IMR-90 (cell line): ENCODE data around the gene BCHE. TPM values are rescaled to one million over a fixed set of nuclear protein-coding genes. Genes with fewer than 3 reads are reported as not detected.

Source experiments
- ATAC-seq: fragments of 200-7000 bp; cut with Tn5 transposase; 2 replicates; pipeline ENCODE4 v1.9.1; 2020; ENCODE audit warnings: low read depth, mild to moderate bottlenecking, moderate library complexity
- BruUV-seq: library from RNA; stranded (reverse); fragments of 400-500 nt; replicated peaks from 2 replicates; lab custom pipeline; 2021; lab: Mats Ljungman, UMichigan
- CTCF ChIA-PET: fragments of 300-600 bp; formaldehyde crosslinking; extraction: SDS; loops from one replicate; lab custom pipeline; 2021; ENCODE audit warnings: antibody characterized with exemption; lab: Yijun Ruan, JAX
- POLR2A ChIA-PET: fragments of 300-600 bp; sonication (Branson Sonifier 250); formaldehyde crosslinking; loops from one replicate; lab custom pipeline; 2022; ENCODE audit warnings: antibody characterized with exemption; ENCODE audit not compliant: unreplicated experiment; lab: Charles Lee
- DNase-seq: peaks from one replicate; pipeline ENCODE4 v3.0.0; 2013
- H2AFZ ChIP-seq: replicated peaks from 2 replicates; pipeline ENCODE3; 2013; ENCODE audit warnings: low read length, mild to moderate bottlenecking; ENCODE audit not compliant: poor library complexity
- H2AK5ac ChIP-seq: 2 replicates; pipeline ENCODE4 v1.6.1; 2013; ENCODE audit warnings: low read depth, low read length, inconsistent platforms
- H2AK9ac ChIP-seq: replicated peaks from 2 replicates; pipeline ENCODE3; 2013; ENCODE audit warnings: mild to moderate bottlenecking, low read depth, low read length, moderate library complexity; ENCODE audit not compliant: poor library complexity
- H2BK120ac ChIP-seq: 2 replicates; pipeline ENCODE4 v1.6.1; 2013; ENCODE audit warnings: low read depth, low read length, inconsistent platforms
- H2BK15ac ChIP-seq: 3 replicates; pipeline ENCODE4 v1.6.1; 2013; ENCODE audit warnings: low read depth, low read length, inconsistent platforms
- H2BK20ac ChIP-seq: 2 replicates; pipeline ENCODE4 v1.6.1; 2013; ENCODE audit warnings: low read depth, mild to moderate bottlenecking, inconsistent platforms, low read length, moderate library complexity
- H2BK5ac ChIP-seq: 2 replicates; pipeline ENCODE4 v1.6.1; 2013; ENCODE audit warnings: mild to moderate bottlenecking, low read depth, low read length, inconsistent platforms; ENCODE audit not compliant: poor library complexity, severe bottlenecking
- H3K14ac ChIP-seq: replicated peaks from 2 replicates; pipeline ENCODE4 v1.6.1; 2013; ENCODE audit warnings: low read depth, low read length, inconsistent platforms
- H3K18ac ChIP-seq: 2 replicates; pipeline ENCODE4 v1.6.1; 2013; ENCODE audit warnings: low read depth, low read length, control low read depth
- H3K23ac ChIP-seq: 2 replicates; pipeline ENCODE4 v1.6.1; 2013; ENCODE audit warnings: low read depth, low read length, inconsistent platforms
- H3K27ac ChIP-seq: 2 replicates; pipeline ENCODE4 v1.5.1; 2013; ENCODE audit warnings: mild to moderate bottlenecking, control low read depth, low read length; ENCODE audit not compliant: insufficient read depth
- H3K27me3 ChIP-seq: 2 replicates; pipeline ENCODE4 v1.6.1; 2013; ENCODE audit warnings: low read length; ENCODE audit not compliant: control insufficient read depth, insufficient read depth
- H3K36me3 ChIP-seq: 2 replicates; pipeline ENCODE4 v1.6.1; 2013; ENCODE audit warnings: low read length, mixed read lengths; ENCODE audit not compliant: control insufficient read depth, insufficient read depth
- H3K4ac ChIP-seq: 2 replicates; pipeline ENCODE4 v1.6.1; 2013; ENCODE audit warnings: low read depth, low read length, inconsistent platforms
- H3K4me1 ChIP-seq: 2 replicates; pipeline ENCODE4 v1.6.1; 2013; ENCODE audit warnings: low read length, mixed read lengths; ENCODE audit not compliant: control insufficient read depth, insufficient read depth
- H3K4me2 ChIP-seq: 2 replicates; pipeline ENCODE4 v1.6.1; 2013; ENCODE audit warnings: low read depth, mild to moderate bottlenecking, control low read depth, low read length, moderate library complexity
- H3K4me3 ChIP-seq: 2 replicates; pipeline ENCODE4 v1.5.1; 2013; ENCODE audit warnings: low read depth, mild to moderate bottlenecking, control low read depth, low read length, moderate library complexity; ENCODE audit not compliant: insufficient read depth
- H3K56ac ChIP-seq: 2 replicates; pipeline ENCODE4 v1.6.1; 2013; ENCODE audit warnings: low read length, inconsistent platforms; ENCODE audit not compliant: insufficient read depth; ENCODE audit errors: extremely low read depth
- H3K79me1 ChIP-seq, 2 experiments: 2 replicates each; pipeline ENCODE4 v1.6.1; 2013; ENCODE audit warnings: low read length in 2 of 2, inconsistent platforms in 1 of 2, low read depth in 1 of 2
- H3K9ac ChIP-seq: 2 replicates; pipeline ENCODE4 v1.6.1; 2013; ENCODE audit warnings: low read depth, low read length, control low read depth
- H3K9me1 ChIP-seq: 2 replicates; pipeline ENCODE4 v1.6.1; 2013; ENCODE audit warnings: low read length, inconsistent platforms; ENCODE audit not compliant: insufficient read depth
- H3K9me3 ChIP-seq: 2 replicates; pipeline ENCODE4 v1.6.1; 2013; ENCODE audit warnings: low read length; ENCODE audit not compliant: control insufficient read depth, insufficient read depth
- H4K20me1 ChIP-seq: 2 replicates; pipeline ENCODE4 v1.6.1; 2013; ENCODE audit warnings: low read length, inconsistent platforms; ENCODE audit not compliant: insufficient read depth
- H4K5ac ChIP-seq: 2 replicates; pipeline ENCODE4 v1.6.1; 2013; ENCODE audit warnings: mild to moderate bottlenecking, low read depth, low read length, control low read depth
- H4K8ac ChIP-seq, 2 experiments: 2 replicates each; pipeline ENCODE4 v1.6.1; 2013; ENCODE audit warnings: low read depth in 2 of 2, low read length in 2 of 2, control low read depth in 1 of 2, inconsistent platforms in 1 of 2
- H4K91ac ChIP-seq: 2 replicates; pipeline ENCODE4 v1.6.1; 2013; ENCODE audit warnings: low read depth, low read length, inconsistent platforms; ENCODE audit not compliant: insufficient read depth
- BHLHE40 ChIP-seq: fragments of 150-350 bp; IDR thresholded peaks from 2 replicates; pipeline ENCODE4 v1.6.1; 2016; ENCODE audit warnings: mild to moderate bottlenecking, low read depth, low read length
- CHD1 ChIP-seq: IDR thresholded peaks from 2 replicates; pipeline ENCODE4 v1.6.1; 2012; ENCODE audit warnings: low read depth, low read length, improper control_type of control experiment
- CTCF ChIP-seq: conservative IDR thresholded peaks from 2 replicates; pipeline ENCODE4 v1.5.1; 2012; ENCODE audit warnings: mild to moderate bottlenecking, low read depth, low read length, improper control_type of control experiment
- ELK1 ChIP-seq: fragments of 150-350 bp; IDR thresholded peaks from 2 replicates; pipeline ENCODE4 v1.6.1; 2016; ENCODE audit warnings: low read depth, mild to moderate bottlenecking, low read length, moderate library complexity, borderline replicate concordance
- FOS ChIP-seq: fragments of 150-350 bp; IDR thresholded peaks from 2 replicates; pipeline ENCODE4 v1.6.1; 2016; ENCODE audit warnings: low read depth, low read length
- MAFK ChIP-seq: IDR thresholded peaks from 2 replicates; pipeline ENCODE4 v1.6.1; 2012; ENCODE audit warnings: low read depth, low read length, improper control_type of control experiment
- MAZ ChIP-seq: IDR thresholded peaks from 2 replicates; pipeline ENCODE4 v1.6.1; 2012; ENCODE audit warnings: low read depth, mild to moderate bottlenecking, low read length, improper control_type of control experiment, moderate library complexity, borderline replicate concordance
- MXI1 ChIP-seq: IDR thresholded peaks from 2 replicates; pipeline ENCODE4 v1.6.1; 2012; ENCODE audit warnings: low read depth, mild to moderate bottlenecking, low read length, moderate library complexity, borderline replicate concordance
- NFE2L2 ChIP-seq: fragments of 150-350 bp; IDR thresholded peaks from 2 replicates; pipeline ENCODE4 v1.6.1; 2016; ENCODE audit warnings: low read depth, mild to moderate bottlenecking, low read length
- POLR2A ChIP-seq: IDR thresholded peaks from 2 replicates; pipeline ENCODE4 v1.6.1; 2012; ENCODE audit warnings: mild to moderate bottlenecking, low read depth, low read length
- RCOR1 ChIP-seq: IDR thresholded peaks from 2 replicates; pipeline ENCODE4 v1.6.1; 2012; ENCODE audit warnings: mild to moderate bottlenecking, low read length, improper control_type of control experiment; ENCODE audit not compliant: insufficient replicate concordance
- RFX5 ChIP-seq: IDR thresholded peaks from 2 replicates; pipeline ENCODE4 v1.8.0; 2012; ENCODE audit warnings: low read depth, mild to moderate bottlenecking, low read length, moderate library complexity
- SMC3 ChIP-seq: fragments of 150-350 bp; IDR thresholded peaks from 2 replicates; pipeline ENCODE4 v1.6.1; 2016; ENCODE audit warnings: low read depth, mild to moderate bottlenecking, antibody characterized with exemption, low read length, moderate library complexity
- USF2 ChIP-seq: fragments of 150-350 bp; IDR thresholded peaks from 2 replicates; pipeline ENCODE4 v1.6.1; 2017; ENCODE audit warnings: mild to moderate bottlenecking, antibody characterized with exemption, low read length, low read depth
- WGBS, 2 experiments: methylation state at CpG; one replicate each; pipeline versions ENCODE4 v1.1.5 to v1.1.7; 2013; ENCODE audit warnings: missing lambda C conversion rate in 2 of 2; ENCODE audit not compliant: insufficient read length in 1 of 2; ENCODE audit errors: extremely low coverage in 2 of 2; 5-methylcytosine and 5-hydroxymethylcytosine counted together
- dilution Hi-C: fragments of 300-500 bp; cut with HindIII; formaldehyde crosslinking; loops from one replicate; pipeline ENCODE4 v1.14.3; 2018; ENCODE audit warnings: low sequenced_read_pairs; ENCODE audit not compliant: unreplicated experiment
- in situ Hi-C: fragments of 300-500 bp; cut with MboI; formaldehyde crosslinking; loops from 3 replicates; pipeline ENCODE4 v1.14.3; 2019; ENCODE audit warnings: low sequenced_read_pairs, inconsistent platforms, mixed read lengths
- intact Hi-C: fragments of 100-400 bp; cut with micrococcal nuclease; formaldehyde crosslinking; loops from 2 replicates; pipeline ENCODE4 v1.10.0; 2022
- polyA plus RNA-seq, 3 experiments: library from polyadenylated mRNA; depleted of rRNA; stranded (reverse); fragments of >200 nt; gene quantifications; 2 replicates each; pipeline ENCODE4 v1.2.3, GENCODE V29; 2012; ENCODE audit warnings: low replicate concordance in 1 of 3
- total RNA-seq: library from RNA; depleted of rRNA; stranded (reverse); fragments of >200 nt; gene quantifications from 2 replicates; pipeline ENCODE4 v1.2.3, GENCODE V29; 2012

Gene BCHE
- total and polyA plus RNA-seq, 2 of the 4 experiments (the other 2 are of a cell fraction) = 1.5 to 1.6 TPM

GRCh38 chr3:165783383-165783782 lies 53.8 kb downstream of the BCHE start:
- Histone ChIP-seq H4K8ac (no peak overlapping the region), H3K14ac (no peak overlapping the region), H2AK9ac (no peak overlapping the region), H3K36me3 (no peaks in the 10 kb centered on the region), H3K4me1 (no peaks in the 10 kb centered on the region), H3K56ac (no peak overlapping the region), H3K9me1 (no peaks in the 10 kb centered on the region), H4K91ac (no peak overlapping the region), H3K27ac (no peak overlapping the region), H3K9ac (no peak overlapping the region), H2BK20ac (no peak overlapping the region), H4K5ac (no peak overlapping the region), H3K18ac (no peak overlapping the region), H2AFZ (no peak overlapping the region), H2BK5ac (no peak overlapping the region), H3K4me3 (no peak overlapping the region), H3K27me3 (no peaks in the 10 kb centered on the region), H3K4ac (no peak overlapping the region), H3K9me3 (no peaks in the 10 kb centered on the region; the same call in 1 of the 2 replicates), H2BK120ac (no peak overlapping the region), H3K4me2 (no peak overlapping the region), H3K23ac (no peak overlapping the region), H2BK15ac (no peak overlapping the region), H2AK5ac (no peak overlapping the region), H4K20me1 (no peaks in the 10 kb centered on the region), H3K79me1 (no peaks in the 10 kb centered on the region)
- no TSS peak for BruUV-seq
- TF ChIP-seq MAZ (no peak), FOS (no peak), POLR2A (no peak), RCOR1 (no peak), MAFK (no peak), USF2 (no peak), CTCF (no peak), ELK1 (no peak), RFX5 (no peak), NFE2L2 (no peak), SMC3 (no peak), CHD1 (no peak), BHLHE40 (no peak), MXI1 (no peak)
- no peak for DNase-seq
- dilution Hi-C loops (no loop called here), in situ Hi-C loops (no loop called here), intact Hi-C loops (no loop called here)
- ChIA-PET CTCF (interaction anchor here (0.7 kb wide), 1 partner anchor 160 kb away, joined by 3 read pairs; no protein-coding TSS in a partner anchor), POLR2A (no interaction called here)
- WGBS, 2 experiments = no CpG with 5 or more reads among the region's 1 CpG
- no peak for ATAC-seq
